Neural cell (in vitro differentiated cells): Measurements from ENCODE around the gene ALLC. TPM values are rescaled to one million over a fixed set of nuclear protein-coding genes. Genes with fewer than 3 reads are reported as not detected.

Experiments used
- H2AFZ ChIP-seq: fragments of 200-600, 300-800 bp; sonication (generic), shearing (Covaris generic); 2 replicates; pipeline ENCODE4 v1.6.0; 2014; ENCODE audit warnings: low read depth, mild to moderate bottlenecking, antibody characterized with exemption, low read length, moderate library complexity
- H3F3A ChIP-seq: fragments of 200-600 bp; shearing (Covaris generic); 2 replicates; pipeline ENCODE4 v1.6.1; 2016; ENCODE audit warnings: mild to moderate bottlenecking, moderate library complexity, mixed read lengths, antibody characterized with exemption, low read length; ENCODE audit not compliant: insufficient read depth, poor library complexity, severe bottlenecking
- H3K27ac ChIP-seq: fragments of 200-600, 300-800 bp; sonication (generic), shearing (Covaris generic); 2 replicates; pipeline ENCODE4 v1.5.1; 2014; ENCODE audit warnings: mild to moderate bottlenecking, low read length, moderate library complexity
- H3K27me3 ChIP-seq: fragments of 300-800, 200-600 bp; sonication (generic), shearing (Covaris generic); 2 replicates; pipeline ENCODE4 v1.6.0; 2014; ENCODE audit warnings: mild to moderate bottlenecking, low read depth, low read length, moderate library complexity; ENCODE audit not compliant: insufficient read depth
- H3K36me3 ChIP-seq: fragments of 300-800, 200-600 bp; sonication (generic), shearing (Covaris generic); 2 replicates; pipeline ENCODE4 v1.5.1; 2014; ENCODE audit warnings: mild to moderate bottlenecking, antibody characterized with exemption, low read length, moderate library complexity; ENCODE audit not compliant: insufficient read depth
- H3K4me2 ChIP-seq: fragments of 300-800, 200-600 bp; sonication (generic), shearing (Covaris generic); 2 replicates; pipeline ENCODE4 v1.6.0; 2014; ENCODE audit warnings: mild to moderate bottlenecking, low read length
- H3K4me3 ChIP-seq: fragments of 300-800, 200-600 bp; sonication (generic), shearing (Covaris generic); 2 replicates; pipeline ENCODE4 v1.5.1; 2014; ENCODE audit warnings: mild to moderate bottlenecking, low read length, moderate library complexity
- H3K79me2 ChIP-seq: fragments of 200-600 bp; shearing (Covaris generic); replicated peaks from 2 replicates; pipeline ENCODE4 v1.6.0; 2014; ENCODE audit warnings: mild to moderate bottlenecking, low read length, moderate library complexity; ENCODE audit not compliant: insufficient read depth
- H3K9ac ChIP-seq: fragments of 300-800, 200-600 bp; sonication (generic), shearing (Covaris generic); 2 replicates; pipeline ENCODE4 v1.6.1; 2016; ENCODE audit warnings: mild to moderate bottlenecking, low read length, mixed read lengths
- H3K9me2 ChIP-seq: fragments of 200-600 bp; shearing (Covaris generic); 2 replicates; pipeline ENCODE4 v1.6.1; 2016; ENCODE audit warnings: mild to moderate bottlenecking, low read length, mixed read lengths; ENCODE audit not compliant: insufficient read depth
- H3K9me3 ChIP-seq: fragments of 200-600, 300-800 bp; sonication (generic), shearing (Covaris generic); 2 replicates; pipeline ENCODE4 v1.6.1; 2016; ENCODE audit warnings: mild to moderate bottlenecking, mixed run types, low read length, moderate library complexity, mixed read lengths
- H4K20me1 ChIP-seq: fragments of 200-600 bp; shearing (Covaris generic); 2 replicates; pipeline ENCODE4 v1.6.1; 2016; ENCODE audit warnings: mild to moderate bottlenecking, mixed run types; ENCODE audit not compliant: insufficient read depth
- CTCF ChIP-seq: fragments of 450-650 bp; IDR thresholded peaks from 2 replicates; pipeline ENCODE4 v1.5.1; 2014; ENCODE audit warnings: antibody characterized with exemption, mild to moderate bottlenecking, moderate library complexity; ENCODE audit not compliant: poor library complexity, severe bottlenecking
- EP300 ChIP-seq: fragments of 450-650 bp; conservative IDR thresholded peaks from 2 replicates; pipeline ENCODE4 v1.6.1; 2014; ENCODE audit warnings: antibody characterized with exemption, mild to moderate bottlenecking, moderate library complexity; ENCODE audit not compliant: poor library complexity, severe bottlenecking
- EZH2 ChIP-seq: fragments of 200-600, 300-800 bp; shearing (Covaris generic), sonication (generic); IDR thresholded peaks from 2 replicates; pipeline ENCODE4 v1.6.1; 2014; ENCODE audit warnings: antibody characterized with exemption, low read length, borderline replicate concordance, mild to moderate bottlenecking; ENCODE audit not compliant: insufficient read depth, poor library complexity, severe bottlenecking
- MXI1 ChIP-seq: fragments of 450-650 bp; conservative IDR thresholded peaks from 2 replicates; pipeline ENCODE4 v1.6.1; 2014; ENCODE audit warnings: antibody characterized with exemption, mild to moderate bottlenecking; ENCODE audit not compliant: poor library complexity, severe bottlenecking
- POLR2AphosphoS5 ChIP-seq: IDR thresholded peaks from 2 replicates; pipeline ENCODE4 v1.6.1; 2012
- RAD21 ChIP-seq: fragments of 450-650 bp; conservative IDR thresholded peaks from 2 replicates; pipeline ENCODE4 v1.6.1; 2014; ENCODE audit warnings: antibody characterized with exemption, mild to moderate bottlenecking, moderate library complexity
- SMC3 ChIP-seq: fragments of 450-650 bp; conservative IDR thresholded peaks from 2 replicates; pipeline ENCODE4 v1.6.1; 2014; ENCODE audit warnings: antibody characterized with exemption, mild to moderate bottlenecking, moderate library complexity; ENCODE audit not compliant: poor library complexity
- TAF1 ChIP-seq: IDR thresholded peaks from 2 replicates; pipeline ENCODE4 v1.6.1; 2012; ENCODE audit warnings: low read depth
- polyA plus RNA-seq: library from polyadenylated mRNA; depleted of rRNA; stranded (reverse); fragments of >200 nt; gene quantifications from 2 replicates; pipeline ENCODE4 v1.2.3, GENCODE V29; 2014
- TF ChIP-seq, protein P1 (sequence below): IDR thresholded peaks from 2 replicates; pipeline ENCODE4 v1.6.1; 2012; ENCODE audit warnings: borderline replicate concordance

ALLC gene
- polyA plus RNA-seq, 1 donor from 2014 or later, result 0.33 TPM

GRCh38 chr2:3626812-3627499, 31.0 kb upstream of the ALLC start:
- H3K27ac ChIP-seq, result no peak overlapping the region
- no peak overlapping the region for H3K4me2 ChIP-seq
- H4K20me1 ChIP-seq, result no peaks in the 10 kb centered on the region
- H3K36me3 ChIP-seq, result no peaks in the 10 kb centered on the region
- TF ChIP-seq MXI1, result no peak
- TF ChIP-seq TAF1, result no peak
- no peak for TF ChIP-seq RAD21
- no peak for TF ChIP-seq EP300
- no peak for TF ChIP-seq CTCF
- no peak for TF ChIP-seq POLR2AphosphoS5
- TF ChIP-seq, protein P1, sequence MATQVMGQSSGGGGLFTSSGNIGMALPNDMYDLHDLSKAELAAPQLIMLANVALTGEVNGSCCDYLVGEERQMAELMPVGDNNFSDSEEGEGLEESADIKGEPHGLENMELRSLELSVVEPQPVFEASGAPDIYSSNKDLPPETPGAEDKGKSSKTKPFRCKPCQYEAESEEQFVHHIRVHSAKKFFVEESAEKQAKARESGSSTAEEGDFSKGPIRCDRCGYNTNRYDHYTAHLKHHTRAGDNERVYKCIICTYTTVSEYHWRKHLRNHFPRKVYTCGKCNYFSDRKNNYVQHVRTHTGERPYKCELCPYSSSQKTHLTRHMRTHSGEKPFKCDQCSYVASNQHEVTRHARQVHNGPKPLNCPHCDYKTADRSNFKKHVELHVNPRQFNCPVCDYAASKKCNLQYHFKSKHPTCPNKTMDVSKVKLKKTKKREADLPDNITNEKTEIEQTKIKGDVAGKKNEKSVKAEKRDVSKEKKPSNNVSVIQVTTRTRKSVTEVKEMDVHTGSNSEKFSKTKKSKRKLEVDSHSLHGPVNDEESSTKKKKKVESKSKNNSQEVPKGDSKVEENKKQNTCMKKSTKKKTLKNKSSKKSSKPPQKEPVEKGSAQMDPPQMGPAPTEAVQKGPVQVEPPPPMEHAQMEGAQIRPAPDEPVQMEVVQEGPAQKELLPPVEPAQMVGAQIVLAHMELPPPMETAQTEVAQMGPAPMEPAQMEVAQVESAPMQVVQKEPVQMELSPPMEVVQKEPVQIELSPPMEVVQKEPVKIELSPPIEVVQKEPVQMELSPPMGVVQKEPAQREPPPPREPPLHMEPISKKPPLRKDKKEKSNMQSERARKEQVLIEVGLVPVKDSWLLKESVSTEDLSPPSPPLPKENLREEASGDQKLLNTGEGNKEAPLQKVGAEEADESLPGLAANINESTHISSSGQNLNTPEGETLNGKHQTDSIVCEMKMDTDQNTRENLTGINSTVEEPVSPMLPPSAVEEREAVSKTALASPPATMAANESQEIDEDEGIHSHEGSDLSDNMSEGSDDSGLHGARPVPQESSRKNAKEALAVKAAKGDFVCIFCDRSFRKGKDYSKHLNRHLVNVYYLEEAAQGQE, result no peak
- TF ChIP-seq SMC3, result no peak
- no peaks in the 10 kb centered on the region for H3K9me3 ChIP-seq
- no peak overlapping the region for H2AFZ ChIP-seq
- H3K9ac ChIP-seq, result no peak overlapping the region
- H3K9me2 ChIP-seq, result no peaks in the 10 kb centered on the region
- H3K79me2 ChIP-seq, result no peaks in the 10 kb centered on the region
- H3K4me3 ChIP-seq, result no peak overlapping the region
- no peaks in the 10 kb centered on the region for H3F3A ChIP-seq
- H3K27me3 ChIP-seq, result no peaks in the 10 kb centered on the region

- Histone ChIP-seq H3K9ac (no peak overlapping the region), H3K79me2 (no peaks in the 10 kb centered on the region), H3F3A (no peaks in the 10 kb centered on the region), H3K4me3 (no peak overlapping the region), H3K4me2 (no peak overlapping the region), H3K9me3 (no peaks in the 10 kb centered on the region), H3K9me2 (no peaks in the 10 kb centered on the region), H4K20me1 (no peaks in the 10 kb centered on the region), H3K36me3 (no peaks in the 10 kb centered on the region), H2AFZ (no peak overlapping the region), H3K27ac (no peak overlapping the region), H3K27me3 (no peaks in the 10 kb centered on the region)
- TF ChIP-seq POLR2AphosphoS5 (no peak), TAF1 (no peak), CTCF (no peak), EZH2 (no peak), EP300 (no peak), RAD21 (no peak), MXI1 (no peak), SMC3 (no peak)
- TF ChIP-seq, protein P1, result no peak
Observed at GRCh38 chr2:3627500-3628100, 30.4 kb upstream of the ALLC start.
